Adipose tissue (tissue), 3 donors: ENCODE measurements around the gene APP. TPM values are rescaled to one million over a fixed set of nuclear protein-coding genes. Genes with fewer than 3 reads are reported as not detected.
"Not testable (repeated sequence)": the region's sequence is repeated elsewhere in the genome, so short reads cannot be mapped to it uniquely, and the experiment has no call there.

Experiments
- H3K27ac ChIP-seq: one replicate; pipeline ENCODE4 v1.5.1; 2013; ENCODE audit warnings: low read depth, low read length
- WGBS, 3 donors: extraction: QIAGEN DNeasy Blood & Tissue Kit; methylation state at CpG; one replicate each; pipeline ENCODE4 v1.1.7; 2013; 5-methylcytosine and 5-hydroxymethylcytosine counted together
- polyA plus RNA-seq, 3 donors: library from polyadenylated mRNA; stranded (reverse); fragments of 200-250 nt; gene quantifications; one replicate each; pipeline ENCODE4 v1.2.3, GENCODE V29; 2013
- donor health status: healthy with polysubstance abuse.
- donor health status: Bipolar disorder and iron deficiency.
- donor health status: healthy.

Gene APP
- polyA plus RNA-seq, 3 donors = 101 to 212 (median 126) TPM

GRCh38 chr21:26087223-26087918 is 83.2 kb downstream of the APP start:
- WGBS, 3 donors = 58 to 82% (median 76%) methylated on average over 4 of the region's 4 CpGs
- H3K27ac ChIP-seq = no peak overlapping the region

GRCh38 chr21:26085882-26086281 is 84.7 kb downstream of the APP start:
- WGBS, 3 donors = 94 to 98% (median 95%) methylated on average over 1 of the region's 1 CpG
- no peak overlapping the region for H3K27ac ChIP-seq

DNA sequence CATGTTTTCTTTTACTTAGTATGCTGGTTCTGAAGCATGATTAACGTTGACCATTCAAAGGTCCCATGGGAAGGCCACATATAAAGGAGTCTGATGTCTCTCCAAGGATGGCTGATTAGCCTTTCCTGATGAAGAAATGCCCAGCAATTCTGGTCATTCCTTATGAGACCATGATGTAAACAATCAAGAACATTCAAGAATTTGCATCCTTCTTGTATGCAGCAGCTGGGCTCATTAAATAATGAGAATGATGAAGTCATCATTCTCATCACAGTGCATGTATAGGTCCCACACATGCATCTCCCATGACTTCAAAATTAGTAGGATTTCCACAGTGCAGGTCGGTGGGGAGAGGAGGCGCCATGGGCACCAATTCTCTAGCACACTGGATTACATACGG is 85.4 kb downstream of the APP start:
- 84 to 96% (median 91%) methylated on average over 4 of the region's 4 CpGs for WGBS, 3 donors
- H3K27ac ChIP-seq = no peak overlapping the region

- 84 to 93% (median 89%) methylated on average over 2 of the region's 2 CpGs for WGBS, 3 donors
- H3K27ac ChIP-seq = no peak overlapping the region
Observed at GRCh38 chr21:26082549-26082948, 88.0 kb downstream of the APP start.

GRCh38 chr21:26081175-26081760 is 89.3 kb downstream of the APP start:
- H3K27ac ChIP-seq = not testable (repeated sequence)
- WGBS, 3 donors = 82 to 89% (median 88%) methylated on average over 7 of the region's 7 CpGs

GRCh38 chr21:26080211-26080610 is 90.4 kb downstream of the APP start:
- no peak overlapping the region for H3K27ac ChIP-seq
- WGBS, 3 donors = 96 to 98% (median 97%) methylated on average over 6 of the region's 6 CpGs

DNA sequence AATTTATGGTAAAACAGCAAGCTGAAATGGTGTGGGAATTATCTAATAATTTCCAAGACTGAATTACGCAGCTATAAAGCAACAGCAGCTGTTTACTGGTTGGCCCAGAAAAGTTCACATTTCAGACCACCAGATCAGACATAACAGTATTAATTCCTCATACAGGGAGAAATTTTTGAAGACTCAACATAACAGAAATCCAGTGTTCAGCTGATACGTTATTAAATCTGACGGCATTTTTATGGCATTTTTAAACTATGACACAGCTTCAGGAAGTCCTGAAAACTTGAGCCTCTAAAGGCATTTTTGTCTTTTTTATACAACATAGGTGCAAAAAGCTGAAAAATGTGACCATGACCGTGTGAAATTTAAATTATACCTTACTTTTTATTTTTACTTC is 91.2 kb downstream of the APP start:
- no peak overlapping the region for H3K27ac ChIP-seq
- WGBS, 3 donors = 83 to 93% (median 86%) methylated on average over 4 of the region's 4 CpGs

GRCh38 chr21:26077521-26077920 is 93.0 kb downstream of the APP start:
- WGBS, 3 donors = 82 to 90% (median 84%) methylated on average over 7 of the region's 7 CpGs
- H3K27ac ChIP-seq = no peak overlapping the region

- H3K27ac ChIP-seq = no peak overlapping the region
- 89 to 92% (median 91%) methylated on average over 9 of the region's 9 CpGs for WGBS, 3 donors
Observed at GRCh38 chr21:26072666-26073615, 97.6 kb downstream of the APP start.

GRCh38 chr21:26070822-26071425 is 99.6 kb downstream of the APP start:
- H3K27ac ChIP-seq = no peak overlapping the region
- WGBS, 3 donors = 7 to 49% (median 9%) methylated on average over 8 of the region's 8 CpGs

DNA sequence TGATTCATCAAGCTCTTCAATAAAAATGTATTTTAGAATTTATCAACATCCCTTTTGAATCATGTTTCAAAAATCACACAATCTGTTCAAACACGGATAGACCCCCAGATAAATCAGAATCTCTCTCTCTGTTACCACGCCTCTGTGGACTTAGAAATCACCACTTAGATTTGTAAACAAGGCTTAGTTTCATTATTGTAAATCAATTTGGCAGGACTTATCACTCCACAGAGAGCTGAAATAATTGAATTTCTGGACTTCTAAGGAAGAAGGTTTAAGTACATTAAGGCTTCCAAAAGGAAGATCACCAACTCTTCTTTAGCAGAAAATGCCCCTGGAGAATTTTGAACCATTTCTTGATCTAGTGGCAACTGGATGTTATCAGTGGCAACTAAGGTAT is 100.4 kb downstream of the APP start:
- WGBS, 3 donors = 70 to 89% (median 88%) methylated on average over 2 of the region's 2 CpGs

GRCh38 chr21:26068776-26069175 is 101.8 kb downstream of the APP start:
- WGBS, 3 donors = 63 to 87% (median 86%) methylated on average over 4 of the region's 4 CpGs
- H3K27ac ChIP-seq = no peak overlapping the region

More for the DNA sequence above, 100.4 kb downstream of the APP start:
- H3K27ac ChIP-seq = no peak overlapping the region

- H3K27ac ChIP-seq = no peak overlapping the region
- 67 to 73% (median 70%) methylated on average over 12 of the region's 12 CpGs for WGBS, 3 donors
Observed at GRCh38 chr21:26067836-26068594, 102.6 kb downstream of the APP start.

DNA sequence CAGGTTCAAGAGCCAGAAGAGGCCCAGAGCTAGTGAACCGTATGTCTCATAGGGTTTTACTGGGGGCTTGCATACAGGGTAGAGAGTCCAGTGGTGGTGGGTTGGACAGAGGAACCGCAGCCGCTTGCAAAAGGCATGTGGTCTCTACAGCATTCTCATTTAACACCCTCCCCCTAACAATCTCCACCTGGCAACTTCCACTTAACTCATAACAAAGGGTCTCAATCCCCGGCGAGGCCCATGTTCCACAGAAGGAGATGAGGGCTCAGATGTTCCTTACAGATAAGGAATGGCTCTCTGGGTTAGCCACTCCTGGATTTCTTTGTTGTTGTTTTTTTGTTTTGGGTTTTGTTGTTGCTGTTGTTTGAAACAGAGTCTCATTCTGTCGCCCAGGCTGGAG is 106.1 kb downstream of the APP start:
- H3K27ac ChIP-seq = no peak overlapping the region
- 89 to 96% (median 93%) methylated on average over 6 of the region's 6 CpGs for WGBS, 3 donors

DNA sequence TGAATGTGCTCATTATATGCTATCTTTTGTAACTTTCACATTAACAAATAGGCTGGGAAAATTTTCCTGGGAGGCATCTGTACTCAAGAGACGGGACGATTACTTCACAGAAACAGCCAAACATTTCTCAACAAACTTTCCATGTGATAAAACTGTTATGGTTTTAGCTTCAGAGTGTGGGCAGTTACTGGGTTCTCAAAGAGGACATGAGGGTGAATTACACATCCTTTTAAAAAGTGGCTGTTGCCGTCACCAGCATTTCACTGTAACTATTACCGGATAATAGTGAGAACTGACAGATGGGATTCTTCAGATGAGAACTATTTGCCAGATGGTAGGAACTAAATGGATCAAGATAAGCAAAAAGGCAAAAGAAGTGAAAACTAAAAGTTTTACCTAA is 109.1 kb downstream of the APP start:
- WGBS, 3 donors = 31 to 33% (median 31%) methylated on average over 4 of the region's 4 CpGs
- H3K27ac ChIP-seq = no peak overlapping the region

DNA sequence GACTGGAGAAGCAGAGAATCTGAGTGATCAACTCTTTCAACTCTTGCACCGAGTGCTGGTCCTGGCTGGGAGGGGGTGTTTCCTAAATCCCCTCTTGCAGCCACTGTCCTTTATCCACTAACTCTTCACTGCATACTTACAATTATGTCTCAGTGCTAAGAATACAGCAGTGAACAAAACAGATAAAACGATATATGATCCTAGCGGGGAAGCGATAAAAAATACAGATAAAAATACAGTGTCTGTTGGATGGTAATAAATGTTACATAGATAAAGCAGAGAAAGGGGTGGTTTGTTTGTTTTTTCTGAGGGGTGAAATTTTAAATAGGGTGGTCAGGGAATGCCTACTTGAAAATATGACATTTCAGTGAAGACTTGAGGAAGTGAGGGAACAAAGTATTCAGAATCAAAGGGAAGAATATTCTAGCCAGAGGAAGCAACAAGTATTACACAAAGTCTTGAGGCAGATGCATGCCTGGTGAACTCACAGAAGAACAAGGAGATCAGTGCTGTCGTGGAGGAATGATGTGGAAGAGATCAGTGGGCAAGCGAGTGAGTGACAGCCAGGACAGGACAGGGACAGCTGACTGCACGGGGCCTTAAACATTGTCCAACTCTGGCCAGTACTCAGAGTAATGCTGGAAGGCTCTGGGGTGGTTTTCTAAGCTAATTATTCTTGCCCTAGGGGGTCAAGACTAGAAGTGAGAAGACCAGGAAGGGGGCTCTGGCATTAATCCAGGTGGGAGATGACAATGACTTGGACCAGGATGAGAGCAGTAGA is 110.0 kb downstream of the APP start:
- 76 to 82% (median 79%) methylated on average over 7 of the region's 7 CpGs for WGBS, 3 donors
- H3K27ac ChIP-seq = no peak overlapping the region

DNA sequence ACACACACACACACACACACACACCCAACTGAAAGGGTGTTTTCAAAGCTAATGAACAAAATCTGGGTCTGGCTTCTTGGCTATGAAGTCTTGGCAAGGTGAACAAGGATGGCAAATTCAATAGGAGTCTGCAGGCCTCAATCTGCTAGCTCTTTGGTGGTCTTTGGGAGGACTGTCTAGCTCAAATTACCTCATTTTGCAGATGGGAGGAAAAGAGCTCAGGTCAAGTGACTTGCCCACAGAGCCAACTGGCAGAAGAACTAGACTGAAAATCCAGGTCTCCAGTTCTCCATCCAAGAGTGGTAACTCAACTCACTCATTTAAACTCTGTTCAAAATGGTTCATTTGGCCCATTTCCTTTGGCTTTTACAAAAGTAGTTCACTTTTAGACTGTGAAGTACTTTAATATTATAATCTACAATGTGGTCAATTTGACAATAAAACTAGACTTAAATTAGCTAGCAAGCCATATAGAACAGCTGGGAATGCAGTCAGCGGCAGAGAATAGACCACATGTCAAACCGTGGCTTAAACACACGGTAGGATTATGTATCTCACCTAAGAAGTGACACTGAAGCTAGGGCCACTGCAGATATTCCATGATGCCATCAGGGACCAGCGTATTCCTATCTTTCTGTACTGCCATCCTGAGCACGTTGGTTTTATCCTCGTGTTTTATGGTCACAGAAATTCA is 112.9 kb downstream of the APP start:
- 93 to 95% (median 93%) methylated on average over 6 of the region's 6 CpGs for WGBS, 3 donors
- H3K27ac ChIP-seq = no peak overlapping the region
